GDM1 (cell line): Measurements from ENCODE around the gene NKAP.
"Not testable (repeated sequence)": the region's sequence is repeated elsewhere in the genome, so short reads cannot be mapped to it uniquely, and the experiment has no call there.

Source experiments
- DNase-seq: peaks from one replicate; lab custom pipeline; 2025; lab: John Stamatoyannopoulos, UW

NKAP gene

DNA sequence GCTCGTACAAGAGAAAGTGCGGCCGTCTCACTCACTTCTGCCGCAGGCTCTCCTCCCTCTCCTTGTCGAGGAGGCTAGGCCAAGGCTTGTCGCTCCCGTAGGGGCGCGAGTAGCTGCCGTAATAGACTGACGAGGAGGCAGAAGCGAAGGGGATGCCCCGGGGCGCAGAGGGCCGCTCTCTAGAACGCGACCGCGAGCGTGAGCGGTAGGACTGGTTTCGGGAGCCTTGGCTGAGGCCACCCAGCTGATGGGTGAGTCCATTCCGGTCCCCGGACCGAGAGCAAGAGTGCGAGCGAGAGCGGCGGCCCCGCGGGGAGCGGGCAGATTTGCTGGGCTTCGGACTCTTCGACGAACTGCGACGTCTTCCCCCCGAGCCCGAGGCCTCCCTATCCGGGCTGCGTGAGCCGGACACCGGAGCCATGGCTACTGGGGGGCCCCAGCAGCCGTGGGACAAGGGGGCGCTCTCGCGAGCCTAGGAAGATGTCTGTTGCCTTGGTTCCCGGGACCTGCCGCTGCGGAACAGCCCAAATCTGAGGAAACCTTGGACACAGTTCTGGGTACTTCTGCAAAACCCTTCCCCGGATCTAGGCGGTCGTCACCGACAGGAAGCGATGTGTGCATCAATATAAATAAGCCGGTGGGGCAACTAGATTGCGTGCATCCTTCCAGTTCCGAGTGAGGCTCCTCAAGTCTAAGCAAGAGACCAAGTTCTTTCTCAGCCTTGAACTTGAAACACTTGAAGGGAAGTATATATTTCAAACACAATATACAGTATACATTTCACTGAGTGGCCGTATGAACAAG lies at the start of gene NKAP:
Gene NKAP (minus strand): TSS at position 567 of the 804 bp plus-strand sequence. CDS start 146 bp downstream, at position 421.
- DNase-seq, result peak; percentile 69

GRCh38 chrX:119991005-119991787 lies 47.6 kb upstream of the NKAP start:
- DNase-seq, result no peak

DNA sequence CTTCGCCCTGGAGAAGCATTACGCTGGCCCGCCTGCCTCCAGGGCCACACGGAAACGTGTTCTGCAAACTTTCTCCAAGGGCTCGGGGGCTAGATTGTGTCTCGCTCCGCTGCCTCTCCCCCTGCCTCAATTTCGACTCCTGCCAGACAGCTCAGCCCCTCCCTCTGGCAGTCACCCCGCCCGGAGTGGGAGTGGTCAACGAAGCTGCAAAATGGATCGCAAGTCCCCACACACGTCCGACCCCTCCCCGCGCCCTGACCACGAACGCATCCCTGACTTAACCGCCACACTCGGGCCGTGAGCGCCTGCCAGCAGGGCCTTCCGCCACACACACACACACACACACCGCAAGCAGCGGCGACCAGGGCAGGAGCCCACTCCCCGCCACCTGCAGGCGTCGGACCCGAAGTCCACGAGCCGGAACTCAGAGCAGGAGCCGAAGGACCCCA lies 47.0 kb upstream of the NKAP start:
- no peak for DNase-seq

GRCh38 chrX:119989905-119990555 lies 46.5 kb upstream of the NKAP start:
- DNase-seq, result no peak

- no peak for DNase-seq
Observed at GRCh38 chrX:119986203-119986602, 42.7 kb upstream of the NKAP start.

GRCh38 chrX:119984652-119985051 lies 41.1 kb upstream of the NKAP start:
- DNase-seq, result no peak

- no peak for DNase-seq
Observed at GRCh38 chrX:119983494-119983893, 39.9 kb upstream of the NKAP start.

DNA sequence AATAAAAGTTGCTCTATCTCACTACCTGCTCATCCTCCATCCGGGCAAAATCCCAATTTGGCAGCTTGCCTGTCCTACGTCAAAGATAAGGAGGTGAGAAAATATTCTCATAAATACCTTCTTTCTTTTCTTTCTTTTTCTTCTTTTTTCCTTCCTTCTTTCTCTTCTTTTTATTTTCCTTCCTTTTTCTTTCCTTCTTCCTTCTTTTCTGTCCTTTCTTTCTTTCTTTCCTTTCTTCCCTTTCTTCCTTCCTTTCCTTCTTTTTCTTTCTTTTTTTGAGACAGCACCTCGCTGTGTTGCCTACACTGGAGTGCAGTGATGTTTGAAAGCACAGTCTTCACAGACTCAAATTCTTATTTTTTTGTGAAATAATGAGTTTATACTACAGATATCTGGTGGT lies 38.6 kb upstream of the NKAP start:
- no peak for DNase-seq

GRCh38 chrX:119981286-119982070 lies 37.9 kb upstream of the NKAP start:
- DNase-seq, result no peak

DNA sequence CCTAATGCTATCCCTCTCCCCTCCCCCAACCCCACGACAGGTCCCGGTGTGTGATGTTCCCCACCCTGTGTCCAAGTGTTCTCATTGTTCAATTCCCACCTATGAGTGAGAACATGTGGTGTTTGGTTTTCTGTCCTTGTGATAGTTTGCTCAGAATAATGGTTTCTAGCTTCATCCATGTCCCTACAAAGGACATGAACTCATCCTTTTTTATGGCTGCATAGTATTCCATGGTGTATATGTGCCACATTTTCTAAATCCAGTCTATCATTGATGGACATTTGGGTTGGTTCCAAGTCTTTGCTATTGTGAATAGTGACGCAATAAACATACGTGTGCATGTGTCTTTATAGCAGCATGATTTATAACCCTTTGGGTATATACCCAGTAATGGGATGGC lies 33.6 kb upstream of the NKAP start:
- not testable (repeated sequence) for DNase-seq

DNA sequence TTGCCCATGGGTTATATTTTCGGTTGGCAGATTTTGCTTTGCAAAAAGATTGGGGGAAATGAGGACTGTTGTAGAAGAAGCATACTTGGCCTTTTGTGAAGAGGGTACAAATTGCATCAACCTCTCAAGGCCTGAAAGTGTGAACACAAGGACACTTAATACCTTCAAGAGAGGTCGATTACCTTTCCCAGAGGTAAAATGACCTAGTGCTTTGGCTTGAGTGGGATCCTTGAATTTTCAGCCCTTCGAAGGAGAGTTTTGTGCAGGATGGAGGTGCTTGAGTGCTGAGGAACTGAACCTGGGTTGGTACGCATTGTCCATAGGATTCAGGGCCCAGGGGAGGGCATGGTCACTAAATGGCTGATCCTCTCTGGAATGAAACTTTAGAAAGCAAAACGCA lies 27.6 kb upstream of the NKAP start:
- DNase-seq, result no peak

DNA sequence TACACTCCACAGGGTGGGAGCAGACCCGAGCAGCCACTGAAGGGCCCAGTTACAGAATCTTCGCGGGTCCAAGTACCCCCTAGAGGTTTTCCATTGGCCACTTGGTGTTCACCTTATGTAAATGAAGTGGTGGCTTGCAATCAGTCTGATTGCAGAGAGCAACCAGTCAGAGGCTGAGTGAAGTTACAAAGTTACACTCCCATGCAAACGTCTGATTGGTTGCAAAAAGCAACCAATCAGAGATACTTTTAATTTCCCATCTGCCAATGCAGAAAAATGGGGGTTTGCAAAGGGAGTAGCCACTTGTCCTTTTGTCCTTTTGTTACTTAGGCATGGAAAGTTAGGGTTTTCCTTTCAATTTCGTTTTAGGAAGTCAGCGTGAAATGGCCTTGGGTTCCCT lies 27.0 kb upstream of the NKAP start:
- no peak for DNase-seq

DNA sequence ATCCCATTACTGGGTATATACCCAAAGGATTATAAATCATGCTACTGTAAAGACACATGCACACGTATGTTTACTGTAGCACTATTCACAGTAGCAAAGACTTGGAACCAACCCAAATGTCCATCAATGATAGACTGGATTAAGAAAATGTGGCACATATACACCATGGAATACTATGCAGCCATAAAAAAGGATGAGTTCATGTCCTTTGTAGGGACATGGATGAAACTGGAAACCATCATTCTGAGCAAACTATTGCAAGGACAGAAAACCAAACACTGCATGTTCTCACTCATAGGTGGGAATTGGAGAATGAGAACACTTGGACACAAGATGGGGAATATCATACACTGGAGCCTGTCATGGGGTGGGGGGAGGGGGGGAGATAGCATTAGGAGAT lies 23.3 kb upstream of the NKAP start:
- DNase-seq, result not testable (repeated sequence)

- DNase-seq, result no peak
Observed at GRCh38 chrX:119960625-119961024, 17.1 kb upstream of the NKAP start.

DNA sequence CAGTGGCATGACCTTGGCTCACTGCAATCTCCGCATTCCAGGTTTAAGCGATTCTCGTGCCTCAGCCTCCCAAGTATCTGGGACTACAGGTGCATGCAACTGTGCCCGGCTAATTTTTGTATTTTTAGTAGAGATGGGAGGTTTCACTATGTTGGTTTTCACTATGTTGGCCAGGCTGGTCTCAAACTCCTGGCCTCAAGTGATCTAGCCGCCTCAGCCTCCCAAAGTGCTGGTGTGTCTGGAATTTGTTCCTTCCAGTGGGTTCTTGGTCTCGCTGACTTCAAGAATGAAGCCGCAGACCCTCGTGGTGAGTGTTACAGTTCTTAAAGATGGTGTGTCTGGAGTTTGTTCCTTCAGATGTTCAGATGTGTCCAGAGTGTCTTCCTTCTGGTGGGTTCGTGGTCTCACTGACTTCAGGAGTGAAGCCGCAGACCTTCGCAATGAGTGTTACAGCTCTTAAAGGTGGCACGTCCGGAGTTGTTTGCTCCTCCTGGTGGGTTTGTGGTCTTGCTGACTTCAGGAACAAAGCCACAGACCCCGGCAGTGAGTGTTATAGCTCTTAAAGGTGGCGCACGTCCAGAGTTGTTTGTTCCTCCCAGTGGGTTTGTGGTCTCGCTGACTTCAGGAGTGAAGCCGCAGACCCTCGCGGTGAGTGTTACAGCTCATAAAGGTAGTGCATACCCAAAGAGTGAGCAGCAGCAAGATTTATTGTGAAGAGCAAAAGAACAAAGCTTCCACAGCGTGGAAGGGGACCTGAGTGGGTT lies 12.4 kb upstream of the NKAP start:
- peak; percentile 5 for DNase-seq

GRCh38 chrX:119954374-119954773 lies 10.8 kb upstream of the NKAP start:
- DNase-seq, result no peak

GRCh38 chrX:119948381-119948780 lies 4.8 kb upstream of the NKAP start:
- no peak for DNase-seq

DNA sequence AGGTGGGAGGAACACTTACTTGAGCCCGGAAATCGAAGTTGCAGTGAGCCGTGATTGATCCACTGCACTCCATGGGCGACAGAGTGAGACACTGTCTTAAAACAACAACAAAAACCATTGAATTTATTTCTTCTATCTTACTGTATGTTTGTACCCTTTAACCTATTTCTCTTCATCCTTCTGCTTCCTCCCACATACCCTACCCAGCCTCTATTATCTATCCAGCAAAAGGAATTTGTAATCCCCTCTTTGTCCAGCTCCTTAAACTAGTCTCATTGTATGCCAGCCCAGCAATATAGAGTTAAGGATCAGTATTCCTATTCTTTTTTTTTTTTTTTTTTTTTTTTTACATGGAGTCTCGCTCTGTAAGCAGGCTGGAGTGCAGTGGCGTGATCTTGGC lies 1.9 kb upstream of the NKAP start:
- DNase-seq, result no peak

- no peak for DNase-seq
Observed at GRCh38 chrX:119942831-119943184, 743 bp downstream of the NKAP start.

DNA sequence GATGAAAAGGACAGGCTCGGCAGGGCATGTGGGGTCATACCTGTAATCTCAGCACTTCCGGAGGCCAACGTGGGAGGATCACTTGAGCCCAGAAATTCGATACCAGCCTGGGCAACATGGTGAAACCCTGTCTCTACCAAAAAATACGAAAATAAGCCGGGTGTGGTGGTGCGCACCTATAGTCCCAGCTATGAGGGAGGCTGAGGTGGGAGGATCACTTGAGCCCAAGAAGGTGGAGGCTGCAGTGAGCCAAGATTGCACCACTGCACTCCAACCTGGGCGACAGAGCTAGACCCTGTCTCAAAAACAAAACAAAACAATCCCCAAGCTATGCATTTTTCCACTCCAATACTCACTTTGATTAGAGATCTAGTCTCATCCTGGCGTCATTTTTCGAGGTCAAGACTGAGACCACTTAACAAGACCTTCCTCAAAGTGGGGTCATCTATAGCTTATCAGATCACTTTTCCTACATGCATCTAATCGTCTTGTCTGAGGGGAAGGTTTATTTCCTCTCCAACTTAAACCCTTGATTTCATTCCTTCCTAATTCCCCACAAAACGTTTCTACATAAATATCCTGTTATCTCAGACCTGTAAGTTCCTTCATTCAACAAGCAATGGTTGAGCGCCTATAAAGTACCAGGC lies 1.3 kb downstream of the NKAP start:
- DNase-seq, result no peak

DNA sequence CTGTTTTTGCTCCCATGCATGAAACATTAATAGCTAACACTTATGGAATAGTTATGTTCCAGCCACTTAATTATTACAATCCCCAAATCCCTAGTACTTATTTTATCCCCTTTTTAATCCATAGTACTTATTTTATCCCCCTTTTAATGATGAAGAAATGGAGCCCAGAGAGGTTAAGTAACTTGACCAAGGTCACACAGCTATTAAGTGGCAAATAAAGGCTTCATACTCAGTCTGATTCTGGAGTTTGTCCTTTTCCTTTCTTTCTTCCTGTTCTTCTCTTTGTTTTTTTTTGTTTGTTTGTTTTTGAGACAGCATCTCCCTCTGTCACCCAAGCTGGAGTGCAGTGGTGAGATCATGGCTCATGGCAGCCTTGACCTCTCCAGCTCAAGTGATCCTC lies 2.2 kb downstream of the NKAP start:
- DNase-seq, result no peak
